K562 (cell line): ENCODE results near the gene DHRS13. TPM values are rescaled to one million over a fixed set of nuclear protein-coding genes. Genes with fewer than 3 reads are reported as not detected.

Experiments
- CHD7 ChIP-seq: fragments of 200-600 bp; sonication (generic); IDR thresholded peaks from one replicate; pipeline ENCODE4 v1.6.1; 2012; ENCODE audit warnings: mild to moderate bottlenecking, low read depth, low read length, inconsistent platforms
- EP300 ChIP-seq: IDR thresholded peaks from 2 replicates; pipeline ENCODE4 v1.6.1; 2012; ENCODE audit warnings: low read length, improper control_type of control experiment
- ILF3 ChIP-seq: fragments of 450-650 bp; IDR thresholded peaks from 2 replicates; pipeline ENCODE4 v1.6.1; 2018; ENCODE audit warnings: antibody characterized with exemption, mild to moderate bottlenecking, moderate library complexity, borderline replicate concordance
- ZHX1 ChIP-seq: fragments of 150-350 bp; conservative IDR thresholded peaks from 2 replicates; pipeline ENCODE4 v1.6.1; 2014; ENCODE audit warnings: low read length
- ZNF197 ChIP-seq: fragments of 200-800 bp; sonication (Bioruptor generic); IDR thresholded peaks from 2 replicates; pipeline ENCODE4 v1.6.1; 2016; ENCODE audit warnings: low read depth, missing genetic modification characterization, missing compliant biosample characterization
- ZNF511 ChIP-seq: sonication (generic); formaldehyde crosslinking; IDR thresholded peaks from 2 replicates; pipeline ENCODE4 v1.8.0; 2022; ENCODE audit warnings: mild to moderate bottlenecking, missing genetic modification reagents
- polyA plus RNA-seq, 8 experiments: library from polyadenylated mRNA; depleted of rRNA in 4 of 8; stranded (reverse) in 5 of 8; unstranded in 3 of 8; fragments of >200 nt; fragmentation: Nextera tagmentation in 2 of 8; fragmentation: Illumina TruSeq in 1 of 8; extraction: Ambion mirVana in 2 of 8; extraction: Trizol in 1 of 8; gene quantifications; 2 replicates each; pipeline versions ENCODE4 v1.2.1 to v1.2.3, GENCODE V29; 2011 to 2014; ENCODE audit warnings: inconsistent platforms in 1 of 8, missing spikeins in 1 of 8
- total RNA-seq, 7 experiments: library from RNA; depleted of rRNA in 6 of 7; stranded (reverse); fragments of >200 nt in 6 of 7; fragmentation: Illumina TruSeq in 2 of 7; extraction: Trizol in 2 of 7; gene quantifications; 2 replicates each; pipeline versions ENCODE4 v1.2.1 to v1.2.3, GENCODE V29; 2011 to 2021; ENCODE audit warnings: low replicate concordance in 1 of 7

DHRS13 gene
- total and polyA plus RNA-seq, 9 of the 15 experiments (the other 6 are each of a cell fraction or from before 2014, with no cell fraction given), result 0.32 to 52.3 (median 34.3) TPM; not detected in 1

- TF ChIP-seq CHD7, result no peak
- no peak for TF ChIP-seq ZNF511
- no peak for TF ChIP-seq ZHX1
- TF ChIP-seq ILF3, result no peak
- no peak for TF ChIP-seq ZNF197 (CRISPR knock-in tag)
- TF ChIP-seq EP300, result no peak
These were observed 4.9 kb downstream of the DHRS13 start (continued) for GRCh38 chr17:28897769-28898526.
